DND-41 (cell line): ENCODE results near the gene NSG1.

Source experiments
- ATAC-seq: fragments of 200-7000 bp; cut with Tn5 transposase; 3 replicates; pipeline ENCODE4 v1.9.1; 2021; ENCODE audit warnings: low read depth; ENCODE audit not compliant: insufficient read depth
- DNase-seq: peaks from one replicate; pipeline ENCODE4 v3.0.0-alpha.2; 2020
- H2AFZ ChIP-seq: 2 replicates; pipeline ENCODE4 v1.6.0; 2012; ENCODE audit warnings: low read depth, low read length
- H3K27ac ChIP-seq: 2 replicates; pipeline ENCODE4 v1.5.1; 2012; ENCODE audit warnings: low read length, inconsistent platforms
- H3K27me3 ChIP-seq: fragments of 200-600 bp; sonication (generic); 2 replicates; pipeline ENCODE4 v1.6.0; 2012; ENCODE audit warnings: low read length, mild to moderate bottlenecking, inconsistent platforms; ENCODE audit not compliant: insufficient read depth, poor library complexity
- H3K36me3 ChIP-seq: 2 replicates; pipeline ENCODE4 v1.5.1; 2012; ENCODE audit warnings: low read length, inconsistent platforms; ENCODE audit not compliant: insufficient read depth
- H3K4me1 ChIP-seq: 2 replicates; pipeline ENCODE4 v1.5.1; 2012; ENCODE audit warnings: mild to moderate bottlenecking, low read length; ENCODE audit not compliant: insufficient read depth
- H3K4me2 ChIP-seq: 2 replicates; pipeline ENCODE4 v1.6.0; 2012; ENCODE audit warnings: mild to moderate bottlenecking, moderate library complexity, low read length, inconsistent platforms; ENCODE audit not compliant: insufficient read depth
- H3K4me3 ChIP-seq, 2 experiments: fragments of 200-600 bp in 1 of 2; shearing (Covaris generic) in 1 of 2; 2 replicates each; pipeline ENCODE4 v1.5.1; 2012 to 2016; ENCODE audit warnings: inconsistent platforms in 2 of 2, low read length in 2 of 2, mild to moderate bottlenecking in 2 of 2, low read depth in 1 of 2, moderate library complexity in 1 of 2
- H3K79me2 ChIP-seq: 2 replicates; pipeline ENCODE4 v1.6.0; 2012; ENCODE audit warnings: low read length, inconsistent platforms; ENCODE audit not compliant: insufficient read depth
- H3K9ac ChIP-seq: 2 replicates; pipeline ENCODE4 v1.6.0; 2012; ENCODE audit warnings: low read depth, mild to moderate bottlenecking, inconsistent platforms, low read length, moderate library complexity
- H3K9me3 ChIP-seq: 2 replicates; pipeline ENCODE4 v1.5.1; 2012; ENCODE audit warnings: low read length, moderate library complexity, mild to moderate bottlenecking, inconsistent platforms; ENCODE audit not compliant: insufficient read depth, severe bottlenecking
- H4K20me1 ChIP-seq: 2 replicates; pipeline ENCODE4 v1.6.0; 2012; ENCODE audit warnings: low read length; ENCODE audit not compliant: insufficient read depth
- CTCF ChIP-seq: IDR thresholded peaks from 2 replicates; pipeline ENCODE4 v1.5.1; 2012; ENCODE audit warnings: borderline replicate concordance, low read length, moderate library complexity, mild to moderate bottlenecking; ENCODE audit not compliant: poor library complexity, severe bottlenecking; ENCODE audit errors: extremely low read depth
- EZH2 ChIP-seq: IDR thresholded peaks from 3 replicates; pipeline ENCODE4 v1.6.1; 2012; ENCODE audit warnings: borderline replicate concordance, low read depth, mild to moderate bottlenecking, moderate library complexity, low read length, inconsistent platforms; ENCODE audit not compliant: severe bottlenecking

NSG1 gene

GRCh38 chr4:4364486-4365208 lies 22.3 kb upstream of the NSG1 start:
- Histone ChIP-seq H2AFZ (no peak overlapping the region), H3K9me3 (no peaks in the 10 kb centered on the region), H3K4me1 (no peaks in the 10 kb centered on the region), H3K27ac (no peak overlapping the region), H3K4me2 (no peak overlapping the region), H3K4me3 (no peak overlapping the region), H3K27me3 (no peaks in the 10 kb centered on the region), H3K79me2 (no peaks in the 10 kb centered on the region), H4K20me1 (no peaks in the 10 kb centered on the region), H3K36me3 (no peaks in the 10 kb centered on the region), H3K9ac (no peak overlapping the region)
- DNase-seq (no peak), ATAC-seq (no peak)
- TF ChIP-seq EZH2 (no peak), CTCF (no peak)

- Histone ChIP-seq H3K4me2 (no peak overlapping the region), H3K4me1 (no peaks in the 10 kb centered on the region), H3K79me2 (no peaks in the 10 kb centered on the region), H3K4me3 (no peak overlapping the region), H2AFZ (no peak overlapping the region), H3K27me3 (no peaks in the 10 kb centered on the region), H3K36me3 (no peaks in the 10 kb centered on the region), H3K9me3 (no peaks in the 10 kb centered on the region), H3K9ac (no peak overlapping the region), H4K20me1 (no peaks in the 10 kb centered on the region), H3K27ac (no peak overlapping the region)
- DNase-seq (no peak), ATAC-seq (no peak)
- no peak for TF ChIP-seq CTCF
- TF ChIP-seq EZH2: no peak
Observed at GRCh38 chr4:4368809-4369580, 17.9 kb upstream of the NSG1 start.

- ATAC-seq: no peak
- Histone ChIP-seq H3K79me2 (no peaks in the 10 kb centered on the region), H3K36me3 (no peaks in the 10 kb centered on the region), H3K27ac (no peak overlapping the region), H3K27me3 (no peaks in the 10 kb centered on the region), H4K20me1 (no peaks in the 10 kb centered on the region), H3K4me3 (no peak overlapping the region), H3K4me1 (no peaks in the 10 kb centered on the region), H3K4me2 (no peak overlapping the region), H2AFZ (no peak overlapping the region), H3K9me3 (no peaks in the 10 kb centered on the region), H3K9ac (no peak overlapping the region)
- no peak for DNase-seq
- TF ChIP-seq CTCF: no peak
Observed at GRCh38 chr4:4374388-4375098, 12.4 kb upstream of the NSG1 start.
